Activated naive CD4-positive, alpha-beta T cell treated with anti-CD3 and anti-CD28 coated beads, Interleukin-2, amount 50 U/mL, for 24 hours (primary cell): ENCODE data around the gene ZC3H10.
"Not testable (repeated sequence)": the region's sequence is repeated elsewhere in the genome, so short reads cannot be mapped to it uniquely, and the experiment has no call there.

Source experiments
- H3K27ac Mint-ChIP-seq: one replicate; pipeline ENCODE4 v1.8.0; 2021; ENCODE audit warnings: mild to moderate bottlenecking, mixed read lengths
- H3K27me3 Mint-ChIP-seq: one replicate; pipeline ENCODE4 v1.8.0; 2021; ENCODE audit warnings: mixed read lengths
- H3K36me3 Mint-ChIP-seq: one replicate; pipeline ENCODE4 v1.8.0; 2021; ENCODE audit warnings: mixed read lengths
- H3K4me1 Mint-ChIP-seq: one replicate; pipeline ENCODE4 v1.8.0; 2021; ENCODE audit warnings: mixed read lengths
- H3K4me3 Mint-ChIP-seq: one replicate; pipeline ENCODE4 v1.8.0; 2021; ENCODE audit warnings: mild to moderate bottlenecking, mixed read lengths
- H3K9me3 Mint-ChIP-seq: one replicate; pipeline ENCODE4 v1.8.0; 2021; ENCODE audit warnings: mixed read lengths

Gene ZC3H10, protein sequence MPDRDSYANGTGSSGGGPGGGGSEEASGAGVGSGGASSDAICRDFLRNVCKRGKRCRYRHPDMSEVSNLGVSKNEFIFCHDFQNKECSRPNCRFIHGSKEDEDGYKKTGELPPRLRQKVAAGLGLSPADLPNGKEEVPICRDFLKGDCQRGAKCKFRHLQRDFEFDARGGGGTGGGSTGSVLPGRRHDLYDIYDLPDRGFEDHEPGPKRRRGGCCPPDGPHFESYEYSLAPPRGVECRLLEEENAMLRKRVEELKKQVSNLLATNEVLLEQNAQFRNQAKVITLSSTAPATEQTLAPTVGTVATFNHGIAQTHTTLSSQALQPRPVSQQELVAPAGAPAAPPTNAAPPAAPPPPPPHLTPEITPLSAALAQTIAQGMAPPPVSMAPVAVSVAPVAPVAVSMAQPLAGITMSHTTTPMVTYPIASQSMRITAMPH

DNA sequence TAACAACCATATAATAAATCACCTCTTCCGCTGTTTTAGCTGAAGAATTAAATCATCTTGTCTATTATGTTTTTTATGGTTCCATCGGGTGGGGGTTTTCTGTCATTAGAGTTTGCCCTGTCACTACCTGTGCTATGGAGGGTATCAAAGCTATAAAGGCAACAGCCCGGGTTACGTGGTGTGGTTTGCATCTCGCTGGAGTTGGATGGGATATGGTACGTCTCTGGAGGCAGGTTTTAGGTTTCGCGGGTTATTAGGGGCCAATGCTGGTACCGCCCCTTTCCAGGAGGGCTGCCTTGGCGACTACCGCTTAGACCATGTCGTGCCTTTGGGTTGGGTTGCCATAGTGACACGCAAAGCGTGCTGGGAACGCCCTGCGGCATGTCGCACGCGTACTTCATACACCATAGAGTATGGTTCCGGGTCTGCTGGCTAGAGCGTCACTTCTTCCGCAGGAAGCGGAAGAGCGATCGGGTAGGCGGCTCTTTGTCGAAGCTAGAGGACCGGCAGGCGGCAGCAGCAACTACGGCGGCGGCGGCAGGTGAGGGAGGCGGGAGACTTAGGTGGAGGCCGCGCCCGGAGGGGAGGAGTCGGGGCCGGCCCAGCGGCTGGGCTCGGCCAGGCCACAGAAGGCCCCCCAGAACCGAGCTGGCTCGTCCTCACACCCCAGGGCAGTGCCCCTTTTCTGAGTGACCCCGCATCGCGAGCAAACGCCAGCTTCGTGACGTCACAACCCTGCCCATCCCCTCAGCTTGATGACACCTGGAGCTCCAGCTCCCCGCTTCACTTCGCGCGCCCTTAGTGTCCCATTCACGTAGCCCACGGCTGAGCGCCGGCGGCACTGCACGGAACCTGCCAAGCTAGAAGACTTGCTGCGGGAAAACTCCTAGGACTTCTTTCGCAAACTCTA lies at the start of gene ZC3H10:
ZC3H10 (plus strand) TSS at position 489 of the 910 bp plus-strand sequence. CDS start 2,297 bp downstream, outside the sequence.
- peak within 1 kb of the TSS; percentile 95 for H3K4me3 Mint-ChIP-seq
- H3K36me3 Mint-ChIP-seq: peaks cover 18% of the 10 kb centered on the region
- H3K27ac Mint-ChIP-seq: peak within 1 kb of the TSS; percentile 95
- H3K9me3 Mint-ChIP-seq: no peaks in the 10 kb centered on the region
- peaks cover 20% of the 10 kb centered on the region for H3K4me1 Mint-ChIP-seq
- no peaks in the 10 kb centered on the region for H3K27me3 Mint-ChIP-seq

DNA sequence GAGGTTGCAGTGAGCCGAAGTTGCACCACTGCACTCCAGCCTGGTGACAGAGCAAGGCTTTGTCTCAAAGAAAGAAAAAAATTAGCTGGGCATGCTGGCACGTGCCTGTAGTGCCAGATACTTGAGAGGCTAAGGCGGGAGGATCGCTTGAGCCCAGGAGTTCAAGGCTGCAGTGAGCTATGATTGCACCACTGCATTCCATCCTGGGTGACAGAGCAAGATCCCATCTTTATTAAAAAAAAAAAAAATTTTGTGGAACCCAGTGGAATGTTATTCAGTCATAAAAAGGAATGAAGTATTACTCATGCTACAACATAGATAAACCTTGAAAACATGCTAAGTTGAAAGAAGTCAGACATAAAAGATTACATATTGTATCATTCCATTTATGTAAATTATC lies 46.4 kb upstream of the ZC3H10 start:
- H3K36me3 Mint-ChIP-seq: no peaks in the 10 kb centered on the region
- no peak overlapping the region for H3K4me3 Mint-ChIP-seq
- H3K9me3 Mint-ChIP-seq: no peaks in the 10 kb centered on the region
- no peak overlapping the region for H3K27ac Mint-ChIP-seq
- no peaks in the 10 kb centered on the region for H3K4me1 Mint-ChIP-seq
- H3K27me3 Mint-ChIP-seq: no peaks in the 10 kb centered on the region

DNA sequence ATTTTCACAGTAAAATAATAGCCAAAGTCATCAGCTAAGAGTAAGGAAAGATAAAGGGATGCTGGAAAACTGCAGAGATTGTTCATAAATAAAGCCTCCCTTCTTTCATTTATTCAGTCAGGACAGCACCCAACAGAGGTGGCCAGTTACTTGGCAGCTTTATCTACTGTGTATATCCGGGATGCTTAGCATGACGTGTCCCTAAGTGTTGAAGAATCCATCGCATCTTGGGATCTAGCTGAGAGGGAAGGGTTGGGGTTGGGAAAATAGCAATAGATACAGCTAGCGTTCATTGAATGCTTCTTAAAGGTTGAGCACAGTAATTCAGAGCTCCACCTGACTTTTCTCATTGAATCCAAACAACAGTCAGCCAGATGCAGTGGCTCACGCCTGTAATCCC lies 43.7 kb upstream of the ZC3H10 start:
- Mint-ChIP-seq H3K4me3 (no peak overlapping the region), H3K27me3 (no peaks in the 10 kb centered on the region), H3K36me3 (no peaks in the 10 kb centered on the region), H3K9me3 (no peaks in the 10 kb centered on the region), H3K4me1 (no peaks in the 10 kb centered on the region), H3K27ac (no peak overlapping the region)

DNA sequence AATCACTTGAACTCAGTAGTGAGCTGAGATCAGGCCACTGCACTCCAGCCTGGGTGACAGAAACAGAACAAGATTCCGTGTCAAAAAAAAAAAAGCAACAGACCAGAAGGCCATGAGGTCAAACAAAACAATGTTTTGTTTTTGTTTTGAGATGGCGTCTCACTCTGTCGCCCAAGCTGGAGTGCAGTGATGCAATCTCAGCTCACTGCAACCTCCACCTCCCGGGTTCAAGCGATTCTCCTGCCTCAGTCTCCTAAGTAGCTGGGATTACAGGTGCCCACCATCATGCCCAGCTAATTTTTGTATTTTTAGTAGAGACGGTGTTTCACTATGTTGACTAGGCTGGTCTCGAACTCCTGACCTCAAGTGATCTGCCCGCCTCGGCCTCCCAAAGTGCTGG lies 40.1 kb upstream of the ZC3H10 start:
- not testable (repeated sequence) for H3K36me3 Mint-ChIP-seq, H3K27ac Mint-ChIP-seq, H3K4me3 Mint-ChIP-seq, H3K9me3 Mint-ChIP-seq, H3K4me1 Mint-ChIP-seq, H3K27me3 Mint-ChIP-seq

DNA sequence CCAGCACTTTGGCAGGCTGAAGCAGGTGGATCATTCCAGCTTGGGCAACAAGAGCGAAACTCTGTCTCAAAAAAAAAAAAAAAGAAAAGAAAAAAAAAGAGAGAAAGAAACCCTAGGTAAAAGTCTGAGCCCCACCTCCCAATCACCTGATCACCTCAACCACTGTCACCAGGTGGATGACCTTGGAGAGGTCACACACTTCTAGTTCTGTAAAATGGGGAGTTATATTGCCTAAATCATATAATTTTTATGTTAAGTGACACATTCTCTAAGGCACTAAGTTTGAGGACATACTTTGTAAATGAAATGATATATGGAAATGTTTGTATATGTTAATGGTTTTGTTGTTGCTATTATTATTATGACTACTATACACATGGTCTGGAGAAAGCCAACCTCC lies 39.6 kb upstream of the ZC3H10 start:
- H3K36me3 Mint-ChIP-seq: no peaks in the 10 kb centered on the region
- H3K4me1 Mint-ChIP-seq: peaks cover 6% of the 10 kb centered on the region
- no peaks in the 10 kb centered on the region for H3K9me3 Mint-ChIP-seq
- no peaks in the 10 kb centered on the region for H3K27me3 Mint-ChIP-seq
- H3K4me3 Mint-ChIP-seq: peak overlapping the region; percentile 83
- no peak overlapping the region for H3K27ac Mint-ChIP-seq

DNA sequence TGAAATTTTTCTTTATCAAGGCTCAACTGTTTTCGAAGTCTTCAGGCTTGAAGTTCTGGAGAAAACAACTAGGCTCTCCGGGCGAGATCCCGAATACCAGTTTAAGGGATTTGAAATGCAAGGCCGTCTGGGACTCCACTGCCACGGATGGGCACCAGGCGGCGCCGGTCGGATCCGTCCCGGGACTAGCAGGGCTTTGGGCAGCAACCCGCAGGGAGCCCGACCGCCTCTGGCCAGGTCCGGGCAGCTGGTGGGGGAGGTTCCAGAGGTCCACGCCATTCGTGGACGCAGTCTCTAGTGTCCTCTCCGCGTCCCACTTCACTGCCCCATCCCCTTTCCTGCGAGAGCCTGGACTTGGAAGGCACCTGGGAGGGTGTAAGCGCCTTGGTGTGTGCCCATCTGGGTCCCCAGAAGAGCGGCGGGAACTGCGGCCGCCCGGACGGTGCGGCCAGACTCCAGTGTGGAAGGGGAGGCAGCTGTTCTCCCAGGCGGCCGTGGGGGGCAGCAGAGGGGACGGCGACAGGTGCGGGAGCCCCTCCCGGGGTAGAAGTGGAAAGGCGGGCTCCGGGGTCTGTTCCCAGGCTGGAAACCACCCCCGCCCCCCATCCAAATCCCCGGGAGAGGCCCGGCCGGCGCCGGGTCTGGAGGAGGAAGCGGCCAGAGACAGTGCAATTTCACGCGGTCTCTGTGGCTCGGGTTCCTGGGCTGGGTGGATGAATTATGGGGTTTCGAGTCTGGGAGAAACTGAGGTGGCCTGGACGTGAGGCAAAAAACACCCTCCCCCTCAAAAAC lies 38.9 kb upstream of the ZC3H10 start:
- Mint-ChIP-seq H3K4me3 (peak overlapping the region; percentile 83), H3K36me3 (no peaks in the 10 kb centered on the region), H3K4me1 (peaks cover 6% of the 10 kb centered on the region), H3K9me3 (no peaks in the 10 kb centered on the region), H3K27me3 (no peaks in the 10 kb centered on the region), H3K27ac (no peak overlapping the region)

DNA sequence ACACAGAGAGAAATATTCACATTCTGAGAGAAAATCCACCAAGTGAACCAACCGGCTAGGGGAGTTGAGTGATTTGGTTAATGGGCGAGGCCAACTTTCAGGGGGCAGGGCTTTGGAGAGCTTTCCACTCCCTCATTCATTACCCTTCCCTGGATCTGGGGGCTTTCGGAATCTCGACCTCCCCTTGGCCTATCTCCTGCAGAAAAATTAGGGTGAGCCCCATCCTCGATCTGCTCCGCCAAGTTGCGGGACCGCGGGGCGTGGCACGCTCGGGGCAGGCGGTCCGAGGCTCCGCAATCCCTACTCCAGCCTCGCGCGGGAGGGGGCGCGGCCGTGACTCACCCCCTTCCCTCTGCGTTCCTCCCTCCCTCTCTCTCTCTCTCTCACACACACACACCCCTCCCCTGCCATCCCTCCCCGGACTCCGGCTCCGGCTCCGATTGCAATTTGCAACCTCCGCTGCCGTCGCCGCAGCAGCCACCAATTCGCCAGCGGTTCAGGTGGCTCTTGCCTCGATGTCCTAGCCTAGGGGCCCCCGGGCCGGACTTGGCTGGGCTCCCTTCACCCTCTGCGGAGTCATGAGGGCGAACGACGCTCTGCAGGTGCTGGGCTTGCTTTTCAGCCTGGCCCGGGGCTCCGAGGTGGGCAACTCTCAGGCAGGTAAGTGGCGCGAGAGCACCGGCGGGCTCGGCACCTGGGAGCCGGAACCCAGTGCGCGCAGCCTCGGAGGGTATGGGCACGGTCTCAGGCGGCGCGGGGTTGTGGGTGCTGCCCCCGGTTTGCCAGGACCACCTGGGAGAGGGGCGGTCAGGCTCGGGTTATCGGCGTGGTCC lies 38.1 kb upstream of the ZC3H10 start, which contains the start of gene ERBB3:
ERBB3 (plus strand) TSS at position 443 of the 833 bp plus-strand sequence; CDS start at position 579, 136 bp downstream.
- Mint-ChIP-seq H3K9me3 (no peaks in the 10 kb centered on the region), H3K27me3 (no peaks in the 10 kb centered on the region), H3K4me1 (peaks cover 6% of the 10 kb centered on the region), H3K27ac (no peak within 1 kb of the TSS), H3K4me3 (peak within 1 kb of the TSS; percentile 83), H3K36me3 (no peaks in the 10 kb centered on the region)

DNA sequence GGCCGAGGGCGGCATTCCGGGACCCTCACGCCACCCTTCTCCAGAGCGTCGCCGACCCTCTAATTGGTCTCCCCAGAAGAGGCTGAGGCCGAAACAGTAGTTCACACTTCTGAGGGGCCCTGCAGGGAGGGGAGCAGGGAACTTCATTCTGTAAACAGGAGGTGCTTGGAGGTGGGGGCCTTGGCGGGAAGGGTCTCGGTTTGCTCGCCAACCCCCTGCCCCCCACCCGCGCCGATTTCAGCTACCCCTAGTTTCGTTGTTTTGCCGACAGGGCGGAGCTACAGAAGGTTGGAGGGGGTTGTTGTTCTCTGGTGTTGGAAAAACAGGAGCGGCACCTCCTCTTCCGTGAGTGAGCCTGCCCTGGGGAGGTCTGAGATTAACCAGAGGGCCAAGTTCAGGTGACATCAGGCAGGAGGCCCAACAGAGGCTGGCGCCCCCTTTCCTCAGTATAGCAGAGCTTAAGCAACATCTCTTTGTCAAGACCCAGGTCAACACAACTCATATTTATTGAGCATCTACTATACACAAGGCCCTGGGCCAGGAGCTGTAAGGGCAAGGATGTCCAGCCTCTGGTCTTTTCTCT lies 37.4 kb upstream of the ZC3H10 start:
- Mint-ChIP-seq H3K27ac (no peak overlapping the region), H3K4me1 (peaks cover 6% of the 10 kb centered on the region), H3K9me3 (no peaks in the 10 kb centered on the region), H3K4me3 (peak overlapping the region; percentile 83), H3K36me3 (no peaks in the 10 kb centered on the region), H3K27me3 (no peaks in the 10 kb centered on the region)

DNA sequence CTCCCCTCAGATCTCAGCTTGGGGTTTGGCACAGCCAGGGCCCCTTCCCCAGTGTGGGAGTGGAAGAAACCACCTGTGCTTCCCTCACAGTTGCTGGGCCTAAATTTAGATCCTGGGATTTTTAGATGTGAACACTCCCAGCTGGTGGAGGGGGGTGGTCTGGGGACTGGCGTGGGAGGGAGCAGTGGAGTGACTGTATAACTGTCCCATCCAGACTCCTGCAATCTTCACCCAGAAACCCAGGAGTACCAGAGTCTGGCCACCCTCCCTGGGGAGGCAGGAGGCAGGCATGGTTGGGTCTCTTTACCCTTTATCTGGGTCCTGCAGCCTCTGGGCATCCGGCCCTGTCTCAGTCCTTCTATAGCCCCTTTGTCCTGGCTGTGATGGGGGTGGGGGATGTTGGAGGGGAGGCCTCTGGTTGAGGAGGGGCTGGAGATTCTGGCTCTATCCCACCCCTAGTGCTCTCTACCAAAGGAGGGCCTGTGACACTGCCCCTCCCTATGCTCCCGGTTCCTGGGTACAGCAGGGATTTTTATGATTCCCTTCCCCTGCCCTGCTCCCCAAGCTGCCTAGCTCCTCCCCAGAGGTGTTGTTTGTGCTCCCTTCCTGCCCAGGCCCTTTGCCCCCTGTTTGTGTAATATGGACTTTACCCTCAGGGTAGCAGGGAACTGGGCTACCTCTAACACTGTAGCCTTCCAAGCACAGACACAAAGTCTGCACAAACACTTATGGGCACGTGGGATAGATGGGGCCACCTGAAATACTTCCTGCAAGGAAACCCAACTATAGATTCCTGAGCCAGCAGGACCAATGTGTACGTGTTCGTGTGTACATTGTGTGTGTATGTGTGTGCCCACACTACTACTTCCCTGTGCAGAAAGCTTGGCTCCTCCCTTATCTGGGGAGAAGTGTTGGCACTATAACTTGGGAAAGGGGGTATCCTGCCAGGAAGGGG lies 36.4 kb upstream of the ZC3H10 start:
- Mint-ChIP-seq H3K27ac (peak overlapping the region; percentile 30), H3K9me3 (no peaks in the 10 kb centered on the region), H3K4me1 (peaks cover 6% of the 10 kb centered on the region), H3K36me3 (no peaks in the 10 kb centered on the region), H3K27me3 (no peaks in the 10 kb centered on the region), H3K4me3 (peak overlapping the region; percentile 23)

DNA sequence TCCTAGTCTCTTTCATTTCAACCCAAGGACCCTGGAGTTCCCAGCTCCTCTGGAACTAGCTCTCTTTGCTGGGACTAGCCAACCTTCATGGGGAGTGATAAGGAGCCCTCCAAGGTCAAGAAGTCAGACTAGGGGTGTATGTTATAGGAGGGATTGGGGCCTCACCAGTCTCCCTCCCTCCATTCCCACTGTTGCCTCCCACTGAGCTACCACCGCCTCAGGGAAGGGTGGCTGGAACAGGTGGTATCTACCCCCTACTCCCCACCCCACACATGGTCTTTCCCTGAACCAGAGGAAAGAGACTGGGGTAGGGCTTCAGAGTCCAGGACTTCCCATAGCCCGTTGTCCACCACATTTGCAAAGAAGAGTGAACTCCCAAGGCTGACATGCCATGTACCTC lies 35.7 kb upstream of the ZC3H10 start:
- no peaks in the 10 kb centered on the region for H3K27me3 Mint-ChIP-seq
- H3K27ac Mint-ChIP-seq: no peak overlapping the region
- no peaks in the 10 kb centered on the region for H3K36me3 Mint-ChIP-seq
- H3K4me1 Mint-ChIP-seq: peaks cover 6% of the 10 kb centered on the region
- H3K9me3 Mint-ChIP-seq: no peaks in the 10 kb centered on the region
- H3K4me3 Mint-ChIP-seq: no peak overlapping the region

DNA sequence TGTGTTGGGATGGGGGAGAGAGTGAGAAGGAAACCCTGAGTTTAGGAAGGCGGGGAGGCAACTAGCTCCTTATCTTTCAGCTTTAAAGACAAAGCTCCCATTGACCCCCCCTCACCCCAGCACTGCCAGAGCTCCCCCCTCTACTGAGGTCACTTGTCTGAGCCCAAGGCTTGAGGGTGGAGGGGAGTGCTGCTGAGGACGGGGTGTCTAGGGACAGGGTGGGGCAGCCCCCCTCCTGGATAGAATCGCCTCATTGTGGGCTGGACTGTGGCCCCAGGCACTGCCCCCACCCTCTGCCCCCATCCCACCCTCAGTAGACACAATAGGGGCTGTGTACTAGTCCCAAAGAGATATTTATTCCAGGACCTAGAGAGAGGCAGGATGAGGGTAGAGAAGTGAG lies 35.1 kb upstream of the ZC3H10 start:
- H3K36me3 Mint-ChIP-seq: no peaks in the 10 kb centered on the region
- peaks cover 6% of the 10 kb centered on the region for H3K4me1 Mint-ChIP-seq
- no peaks in the 10 kb centered on the region for H3K27me3 Mint-ChIP-seq
- no peaks in the 10 kb centered on the region for H3K9me3 Mint-ChIP-seq
- no peak overlapping the region for H3K27ac Mint-ChIP-seq
- no peak overlapping the region for H3K4me3 Mint-ChIP-seq

DNA sequence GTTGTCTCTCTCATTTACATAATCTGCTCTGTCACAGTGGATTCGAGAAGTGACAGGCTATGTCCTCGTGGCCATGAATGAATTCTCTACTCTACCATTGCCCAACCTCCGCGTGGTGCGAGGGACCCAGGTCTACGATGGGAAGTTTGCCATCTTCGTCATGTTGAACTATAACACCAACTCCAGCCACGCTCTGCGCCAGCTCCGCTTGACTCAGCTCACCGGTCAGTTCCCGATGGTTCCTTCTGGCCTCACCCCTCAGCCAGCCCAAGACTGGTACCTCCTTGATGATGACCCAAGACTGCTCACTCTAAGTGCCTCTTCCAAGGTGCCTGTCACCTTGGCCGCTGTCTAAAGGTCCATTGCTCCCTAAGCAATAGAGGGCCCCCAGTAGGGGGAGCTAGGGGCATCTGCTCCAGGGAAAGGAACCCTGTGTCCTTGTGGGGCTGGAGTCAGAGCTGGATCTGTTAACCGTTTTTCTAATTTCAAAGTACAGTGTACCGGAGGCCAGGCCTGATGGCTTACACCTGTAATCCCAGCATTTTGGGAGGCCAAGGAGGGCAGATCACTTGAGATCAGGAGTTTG lies 33.0 kb upstream of the ZC3H10 start:
- no peak overlapping the region for H3K4me3 Mint-ChIP-seq
- H3K9me3 Mint-ChIP-seq: no peaks in the 10 kb centered on the region
- no peaks in the 10 kb centered on the region for H3K27me3 Mint-ChIP-seq
- H3K4me1 Mint-ChIP-seq: peaks cover 6% of the 10 kb centered on the region
- H3K27ac Mint-ChIP-seq: no peak overlapping the region
- no peaks in the 10 kb centered on the region for H3K36me3 Mint-ChIP-seq

DNA sequence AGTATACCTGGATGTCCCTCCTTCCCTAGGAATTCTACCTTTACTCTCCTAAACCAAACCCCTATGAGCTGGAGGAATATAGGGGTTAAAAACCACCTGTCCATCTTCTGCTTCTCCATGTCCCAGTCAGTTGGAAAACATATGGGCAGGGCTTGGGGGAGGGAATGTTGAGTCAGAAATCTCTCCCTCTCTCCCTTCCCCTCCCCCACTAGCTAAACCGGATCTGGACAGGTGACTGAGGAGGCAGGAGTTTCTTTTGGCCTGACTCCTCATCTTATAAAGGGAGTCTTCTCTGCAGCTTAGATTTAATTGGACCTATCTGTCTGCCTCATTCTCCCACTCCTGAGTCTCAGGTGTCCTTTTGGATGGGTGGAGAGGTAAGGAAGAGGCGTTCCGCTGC lies 32.0 kb upstream of the ZC3H10 start:
- Mint-ChIP-seq H3K36me3 (no peaks in the 10 kb centered on the region), H3K9me3 (no peaks in the 10 kb centered on the region), H3K27me3 (no peaks in the 10 kb centered on the region), H3K4me3 (no peak overlapping the region), H3K4me1 (peaks cover under 1% of the 10 kb centered on the region), H3K27ac (peak overlapping the region; percentile 7)
